Keratinocyte (primary cell): ENCODE data around the gene ZBTB20.

Experiments used
- EZH2 ChIP-seq: IDR thresholded peaks from one replicate; pipeline ENCODE4 v1.6.1; 2012; ENCODE audit warnings: inconsistent platforms, mild to moderate bottlenecking, low read length, moderate library complexity
- TF ChIP-seq, protein P1 (sequence below), 3 experiments: IDR thresholded peaks in 1 of 3; conservative IDR thresholded peaks in 1 of 3; optimal IDR thresholded peaks in 1 of 3; 2 replicates in 2 of 3; 3 replicates in 1 of 3; pipeline versions ENCODE3 to v1.5.1; 2011; ENCODE audit warnings: low read length in 3 of 3, mild to moderate bottlenecking in 3 of 3, moderate library complexity in 2 of 3, control low read depth in 1 of 3, inconsistent platforms in 1 of 3; ENCODE audit not compliant: insufficient read depth in 2 of 3; ENCODE audit errors: extremely low read depth in 1 of 3

DNA sequence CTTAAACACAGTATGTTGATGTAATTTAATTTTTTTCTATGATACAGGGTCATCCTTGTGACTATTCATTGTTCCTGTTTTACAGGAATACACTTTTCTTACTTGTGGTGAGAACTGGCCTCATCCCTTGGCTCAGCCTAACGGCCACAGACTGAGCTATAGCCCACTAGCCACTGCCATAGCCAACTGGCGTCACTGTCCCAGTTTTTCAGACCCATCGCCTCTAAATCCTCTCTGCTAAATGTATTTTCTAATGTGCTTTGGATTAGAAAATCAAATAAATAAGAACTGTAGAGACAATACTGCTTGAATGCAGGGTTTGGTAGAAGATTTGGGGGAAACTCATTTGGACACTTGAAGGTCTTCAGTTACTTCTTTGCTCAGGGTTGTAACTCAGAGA, 740.2 kb downstream of the ZBTB20 start:
- TF ChIP-seq, protein P1, sequence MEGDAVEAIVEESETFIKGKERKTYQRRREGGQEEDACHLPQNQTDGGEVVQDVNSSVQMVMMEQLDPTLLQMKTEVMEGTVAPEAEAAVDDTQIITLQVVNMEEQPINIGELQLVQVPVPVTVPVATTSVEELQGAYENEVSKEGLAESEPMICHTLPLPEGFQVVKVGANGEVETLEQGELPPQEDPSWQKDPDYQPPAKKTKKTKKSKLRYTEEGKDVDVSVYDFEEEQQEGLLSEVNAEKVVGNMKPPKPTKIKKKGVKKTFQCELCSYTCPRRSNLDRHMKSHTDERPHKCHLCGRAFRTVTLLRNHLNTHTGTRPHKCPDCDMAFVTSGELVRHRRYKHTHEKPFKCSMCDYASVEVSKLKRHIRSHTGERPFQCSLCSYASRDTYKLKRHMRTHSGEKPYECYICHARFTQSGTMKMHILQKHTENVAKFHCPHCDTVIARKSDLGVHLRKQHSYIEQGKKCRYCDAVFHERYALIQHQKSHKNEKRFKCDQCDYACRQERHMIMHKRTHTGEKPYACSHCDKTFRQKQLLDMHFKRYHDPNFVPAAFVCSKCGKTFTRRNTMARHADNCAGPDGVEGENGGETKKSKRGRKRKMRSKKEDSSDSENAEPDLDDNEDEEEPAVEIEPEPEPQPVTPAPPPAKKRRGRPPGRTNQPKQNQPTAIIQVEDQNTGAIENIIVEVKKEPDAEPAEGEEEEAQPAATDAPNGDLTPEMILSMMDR (optimal IDR thresholded peaks at IDR 0.05 in 1 of 3, IDR thresholded peaks at IDR 0.05 in 1 of 3, conservative IDR thresholded peaks at IDR 0.05 in 1 of 3; ENCODE audit: extremely low read depth in 1 of 3, insufficient read depth in 2 of 3, low read length in 3 of 3), result no peak
- no peak for TF ChIP-seq EZH2
